Uterus (tissue), 2 donors: ENCODE data around the gene SLC5A9.

ENCODE experiments used
- CTCF ChIP-seq, 4 experiments: fragments of 200-600 bp in 2 of 4; fragments of 450-650 bp in 2 of 4; sonication (generic) in 2 of 4; IDR thresholded peaks; one replicate each; pipeline ENCODE4 v1.5.1; 2016 to 2019; ENCODE audit warnings: antibody characterized with exemption in 4 of 4, mild to moderate bottlenecking in 2 of 4, moderate library complexity in 1 of 4
- POLR2A ChIP-seq, 2 donors: fragments of 450-650 bp; IDR thresholded peaks; one replicate each; pipeline ENCODE4 v1.6.1; 2016; ENCODE audit warnings: antibody characterized with exemption in 2 of 2, mild to moderate bottlenecking in 1 of 2, moderate library complexity in 1 of 2

GRCh38 chr1:48224791-48225190 is 2.3 kb downstream of the SLC5A9 start:
- TF ChIP-seq CTCF (IDR thresholded peaks at IDR 0.05) = no peak
- TF ChIP-seq POLR2A (IDR thresholded peaks at IDR 0.05) = no peak
